ENCODE data around the gene DNAJC24.

The DNAJC24 gene

GRCh38 chr11:31337806-31338205 lies 31.9 kb upstream of the DNAJC24 start:
- no peak for DNase-seq (ENCODE audit: low spot score)
- no peak for TF ChIP-seq CTCF (IDR thresholded peaks at IDR 0.05; ENCODE audit: extremely low read depth, missing control alignments)

GRCh38 chr11:31340903-31341572 lies 28.6 kb upstream of the DNAJC24 start:
- DNase-seq (ENCODE audit: low spot score), result peak; percentile 17
- peak; percentile 55 for TF ChIP-seq CTCF (IDR thresholded peaks at IDR 0.05; ENCODE audit: extremely low read depth, missing control alignments)

GRCh38 chr11:31351168-31351567 lies 18.5 kb upstream of the DNAJC24 start:
- no peak for DNase-seq (ENCODE audit: low spot score)
- TF ChIP-seq CTCF (IDR thresholded peaks at IDR 0.05; ENCODE audit: extremely low read depth, missing control alignments), result no peak

- no peak for DNase-seq (ENCODE audit: low spot score)
- TF ChIP-seq CTCF (IDR thresholded peaks at IDR 0.05; ENCODE audit: extremely low read depth, missing control alignments), result no peak
Measured at GRCh38 chr11:31355131-31355530, 14.5 kb upstream of the DNAJC24 start.

- DNase-seq (ENCODE audit: low spot score), result no peak
Measured at GRCh38 chr11:31355817-31356216, 13.8 kb upstream of the DNAJC24 start.

GRCh38 chr11:31361743-31362142 lies 7.9 kb upstream of the DNAJC24 start:
- DNase-seq (ENCODE audit: low spot score), result no peak
- no peak for TF ChIP-seq CTCF (IDR thresholded peaks at IDR 0.05; ENCODE audit: extremely low read depth, missing control alignments)

More at GRCh38 chr11:31355817-31356216, 13.8 kb upstream of the DNAJC24 start:
- TF ChIP-seq CTCF (IDR thresholded peaks at IDR 0.05; ENCODE audit: extremely low read depth, missing control alignments), result no peak

GRCh38 chr11:31366795-31367194 lies 2.9 kb upstream of the DNAJC24 start:
- no peak for DNase-seq (ENCODE audit: low spot score)
- TF ChIP-seq CTCF (IDR thresholded peaks at IDR 0.05; ENCODE audit: extremely low read depth, missing control alignments), result no peak

Data from GM20000 (cell line).